Measurements from ENCODE around the gene PIMREG. TPM values are rescaled to one million over a fixed set of nuclear protein-coding genes. Genes with fewer than 3 reads are reported as not detected.

The PIMREG gene
- total RNA-seq, 1 donor from 2014 or later = 10.4 TPM

GRCh38 chr17:6423931-6424330 lies 20.3 kb upstream of the PIMREG start:
- Histone ChIP-seq H3K27me3 (ENCODE audit: control insufficient read depth, insufficient read depth, low read length) (peaks cover 9% of the 10 kb centered on the region), H3K36me3 (ENCODE audit: control insufficient read depth, insufficient read depth, low read length) (no peaks in the 10 kb centered on the region), H3K4me3 (ENCODE audit: low read depth, low read length) (no peak overlapping the region)
- TF ChIP-seq CTCF (IDR thresholded peaks at IDR 0.05; ENCODE audit: insufficient read depth, low read length, poor library complexity, severe bottlenecking) = no peak
- DNase-seq (ENCODE audit: low read depth) = no peak

GRCh38 chr17:6425407-6425806 lies 18.8 kb upstream of the PIMREG start:
- no peak for TF ChIP-seq CTCF (IDR thresholded peaks at IDR 0.05; ENCODE audit: insufficient read depth, low read length, poor library complexity, severe bottlenecking)
- Histone ChIP-seq H3K36me3 (ENCODE audit: control insufficient read depth, insufficient read depth, low read length) (no peaks in the 10 kb centered on the region), H3K4me3 (ENCODE audit: low read depth, low read length) (no peak overlapping the region), H3K27me3 (ENCODE audit: control insufficient read depth, insufficient read depth, low read length) (peaks cover 6% of the 10 kb centered on the region)
- DNase-seq (ENCODE audit: low read depth) = no peak

GRCh38 chr17:6426356-6427101 lies 17.7 kb upstream of the PIMREG start:
- no peak for TF ChIP-seq CTCF (IDR thresholded peaks at IDR 0.05; ENCODE audit: insufficient read depth, low read length, poor library complexity, severe bottlenecking)
- Histone ChIP-seq H3K36me3 (ENCODE audit: control insufficient read depth, insufficient read depth, low read length) (no peaks in the 10 kb centered on the region), H3K4me3 (ENCODE audit: low read depth, low read length) (no peak overlapping the region), H3K27me3 (ENCODE audit: control insufficient read depth, insufficient read depth, low read length) (peaks cover 5% of the 10 kb centered on the region)
- no peak for DNase-seq (ENCODE audit: low read depth)

GRCh38 chr17:6427279-6427781 lies 16.9 kb upstream of the PIMREG start:
- no peak for TF ChIP-seq CTCF (IDR thresholded peaks at IDR 0.05; ENCODE audit: insufficient read depth, low read length, poor library complexity, severe bottlenecking)
- Histone ChIP-seq H3K4me3 (ENCODE audit: low read depth, low read length) (no peak overlapping the region), H3K36me3 (ENCODE audit: control insufficient read depth, insufficient read depth, low read length) (no peaks in the 10 kb centered on the region), H3K27me3 (ENCODE audit: control insufficient read depth, insufficient read depth, low read length) (peaks cover 5% of the 10 kb centered on the region)
- DNase-seq (ENCODE audit: low read depth) = no peak

GRCh38 chr17:6428207-6428965 lies 15.9 kb upstream of the PIMREG start:
- Histone ChIP-seq H3K27me3 (ENCODE audit: control insufficient read depth, insufficient read depth, low read length) (peaks cover 2% of the 10 kb centered on the region), H3K4me3 (ENCODE audit: low read depth, low read length) (no peak overlapping the region), H3K36me3 (ENCODE audit: control insufficient read depth, insufficient read depth, low read length) (no peaks in the 10 kb centered on the region)
- TF ChIP-seq CTCF (IDR thresholded peaks at IDR 0.05; ENCODE audit: insufficient read depth, low read length, poor library complexity, severe bottlenecking) = no peak
- no peak for DNase-seq (ENCODE audit: low read depth)
